NOMO-1 (cell line): ENCODE results near the gene HHAT.
A peak's percentile ranks its signal among the peaks of the same experiment; 100 is the strongest.

Experiments used
- DNase-seq, 2 experiments: peaks; one replicate each; lab custom pipeline; 2025; ENCODE audit not compliant: unreplicated experiment in 2 of 2; lab: John Stamatoyannopoulos, UW

The HHAT gene

GRCh38 chr1:210328746-210329503 is at the start of gene HHAT:
HHAT (plus strand) TSS chr1:210328902; CDS start chr1:210348976, 20,074 bp downstream.
- DNase-seq: peak; percentile 74 to 87

- DNase-seq: no peak
These were observed 48.5 kb upstream of the HHAT start for GRCh38 chr1:210280221-210280620.

DNA sequence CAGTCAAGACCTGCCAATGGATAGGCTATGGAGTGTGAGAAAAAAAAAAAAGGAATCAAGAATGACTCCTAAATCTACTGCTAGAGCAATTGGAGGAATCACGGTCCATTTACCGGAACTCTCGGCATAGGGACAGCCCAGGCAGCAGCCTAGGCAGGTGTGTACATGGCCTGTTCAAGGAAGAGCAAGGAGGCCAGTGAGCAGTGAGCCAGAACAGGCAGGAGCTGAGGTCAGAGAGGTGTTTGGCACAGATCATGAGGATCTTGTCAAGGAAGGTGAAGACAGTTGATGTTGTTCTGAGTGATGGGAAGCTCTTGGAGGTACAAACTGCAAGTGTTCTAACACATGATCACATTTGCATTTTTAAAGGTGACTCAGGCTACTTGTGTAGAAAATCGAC is 40.6 kb upstream of the HHAT start:
- no peak for DNase-seq

GRCh38 chr1:210289248-210289647 is 39.5 kb upstream of the HHAT start:
- no peak for DNase-seq

GRCh38 chr1:210291081-210291764 is 37.5 kb upstream of the HHAT start:
- no peak for DNase-seq

DNA sequence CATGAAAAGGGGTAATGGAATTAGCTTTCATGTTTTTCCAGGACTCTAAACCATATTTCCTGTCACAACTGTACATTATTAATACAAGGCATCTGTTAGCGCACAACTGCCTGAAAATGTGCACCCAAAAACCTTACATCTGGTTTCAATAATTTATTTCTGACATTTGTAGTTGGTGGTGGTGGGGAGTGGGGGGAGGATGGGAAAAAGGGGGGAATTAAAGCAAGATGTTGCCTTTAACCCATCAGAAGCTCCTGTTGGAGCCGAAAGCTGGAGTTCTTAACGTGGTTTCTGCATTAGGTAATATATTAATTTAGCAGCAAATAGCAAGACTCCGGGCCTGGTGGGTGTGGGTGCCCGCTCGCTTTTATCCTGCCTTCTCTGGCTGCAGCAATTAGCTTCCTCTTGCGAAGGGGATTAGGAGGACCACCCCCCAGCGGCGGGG is 36.9 kb upstream of the HHAT start:
- no peak for DNase-seq

DNA sequence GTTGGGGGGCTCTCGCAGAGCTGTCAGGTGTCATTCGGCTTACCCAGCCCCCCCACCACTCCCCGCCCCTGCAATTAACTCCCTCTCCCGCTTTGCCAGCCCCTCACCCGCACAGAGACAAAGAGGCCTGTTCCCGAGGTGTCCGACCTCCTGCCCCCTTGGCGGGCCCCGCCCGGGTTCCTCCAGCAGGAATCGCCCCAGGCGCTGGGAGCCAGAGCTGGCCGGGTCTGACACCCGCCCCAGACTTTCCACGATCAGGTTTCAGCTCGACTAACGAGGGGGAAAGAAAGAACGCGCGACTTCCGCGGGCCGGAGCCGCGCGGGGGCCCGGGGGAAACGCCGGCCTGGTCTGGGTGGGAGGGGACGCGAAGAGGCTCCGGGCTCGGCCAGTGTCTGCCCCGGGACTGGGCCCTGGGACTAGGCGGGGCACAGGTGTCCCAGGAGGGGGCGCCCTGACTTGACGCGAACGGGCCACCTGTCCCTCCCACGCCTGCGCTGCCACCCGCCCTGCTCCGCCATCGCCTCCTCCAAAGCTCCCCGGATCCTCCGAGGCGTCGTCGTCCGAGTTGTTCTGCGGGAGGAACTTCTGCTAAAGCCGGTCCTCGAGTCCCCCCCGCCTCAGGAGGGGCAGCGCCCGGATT is 36.4 kb upstream of the HHAT start:
- DNase-seq: no peak

DNA sequence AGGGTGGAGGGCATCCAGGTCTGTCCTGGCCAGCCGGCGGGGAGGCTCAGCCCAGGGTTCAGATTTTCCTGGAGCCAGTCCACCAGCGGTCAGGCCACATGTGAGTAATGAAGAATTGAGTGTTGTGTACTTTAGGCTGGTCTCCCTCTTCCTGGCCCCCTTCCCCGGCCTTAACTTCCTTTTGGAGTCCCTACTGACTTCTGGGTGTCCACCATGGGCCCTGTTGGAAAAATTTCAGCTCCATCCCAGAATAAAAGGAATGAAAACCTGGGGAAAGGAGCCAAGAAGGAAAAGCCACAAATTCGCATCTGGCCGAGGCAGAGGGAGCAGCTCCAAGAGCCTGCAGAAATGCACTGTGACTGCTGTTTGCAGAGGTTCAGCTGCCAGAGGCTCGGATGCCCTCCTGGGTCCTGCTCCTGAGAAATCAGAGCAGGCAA is 35.5 kb upstream of the HHAT start:
- no peak for DNase-seq

- no peak for DNase-seq
These were observed 33.5 kb upstream of the HHAT start for GRCh38 chr1:210294999-210295745.

DNA sequence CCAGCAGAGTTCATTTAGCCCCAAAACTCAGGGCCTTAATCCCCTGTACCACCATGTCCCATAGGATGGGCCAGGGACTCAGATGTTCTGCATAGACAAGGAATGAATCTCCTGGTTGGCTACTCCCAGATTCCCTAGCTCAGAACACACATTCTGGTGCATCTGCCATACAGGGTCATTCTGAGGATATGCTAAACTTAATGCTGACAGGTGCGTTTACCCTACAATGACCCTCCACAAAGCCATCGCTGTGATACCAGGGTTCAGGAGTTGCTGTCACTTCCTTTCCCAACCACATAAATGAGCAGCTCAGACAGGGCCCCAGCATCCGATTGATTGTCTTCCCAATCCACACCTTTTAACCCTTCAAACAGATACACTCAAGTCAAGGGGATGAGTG is 32.0 kb upstream of the HHAT start:
- DNase-seq: no peak

- no peak for DNase-seq
These were observed 30.4 kb upstream of the HHAT start for GRCh38 chr1:210298296-210298695.

DNA sequence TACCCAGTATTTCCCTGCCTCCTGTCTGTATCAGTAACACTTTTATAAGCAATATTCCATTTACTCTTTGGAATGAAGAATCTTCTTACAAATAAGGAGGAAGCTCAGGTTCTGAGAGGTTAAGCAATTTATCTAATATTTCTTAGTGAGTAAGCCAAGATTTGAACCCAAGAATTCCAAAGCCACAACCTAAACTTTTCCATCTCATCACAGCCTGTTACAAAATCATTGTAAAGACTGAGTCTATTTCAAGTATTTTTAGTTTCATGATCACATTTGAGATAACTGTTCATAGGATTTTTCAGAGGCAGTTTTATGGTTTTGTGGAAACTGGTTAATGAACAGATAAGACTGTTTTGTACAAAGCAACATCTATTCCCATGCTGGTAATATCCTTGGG is 29.8 kb upstream of the HHAT start:
- no peak for DNase-seq

DNA sequence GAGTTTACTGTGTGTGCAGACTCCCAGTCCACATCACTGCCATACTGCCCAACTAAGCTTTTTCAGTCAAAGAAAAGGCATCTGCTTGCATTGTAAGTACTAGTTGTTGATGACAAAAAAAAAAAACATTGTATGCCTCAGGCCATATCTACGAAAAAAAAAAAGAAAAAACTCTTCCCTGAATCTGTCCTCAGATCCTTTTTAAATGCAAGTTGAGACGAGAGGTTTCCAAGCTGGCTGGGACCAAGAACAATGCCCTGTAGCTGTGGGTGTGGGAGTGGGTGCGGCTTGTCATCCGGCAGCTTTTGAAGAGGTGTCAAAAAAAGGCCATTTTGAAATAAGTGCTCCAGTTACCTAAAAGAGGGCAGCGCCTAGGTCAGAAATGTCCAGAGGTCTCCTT is 29.2 kb upstream of the HHAT start:
- no peak for DNase-seq

DNA sequence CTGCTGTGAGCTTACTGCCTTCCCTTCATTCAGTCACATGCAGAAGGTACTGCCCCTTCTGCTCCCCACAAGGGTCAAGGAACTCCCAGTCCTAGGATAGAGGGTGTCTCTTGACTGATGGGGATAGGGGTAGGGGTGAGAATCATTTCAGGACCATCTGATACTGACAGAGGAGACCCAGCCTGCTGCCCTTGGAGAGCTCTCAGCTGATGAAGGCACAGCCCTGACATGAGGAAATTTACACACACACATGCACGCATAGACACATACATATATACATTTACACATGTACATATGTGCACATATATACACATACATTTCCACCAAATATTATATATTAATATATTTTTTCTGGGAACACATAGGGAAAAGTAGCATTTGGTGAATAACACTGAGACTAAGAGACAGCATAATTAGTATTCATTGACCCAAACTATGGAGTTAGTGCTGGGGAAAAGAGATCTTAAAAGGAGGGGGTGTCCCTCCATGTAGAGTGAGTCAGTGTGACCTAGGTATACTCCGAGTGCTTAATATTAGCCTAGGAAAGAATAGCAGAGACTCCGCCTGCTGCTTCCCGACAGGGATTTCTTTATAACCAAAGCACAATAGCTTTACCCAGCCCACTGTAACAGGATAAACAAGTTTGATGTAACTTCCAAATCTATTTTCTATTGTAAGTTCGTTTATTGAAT is 27.6 kb upstream of the HHAT start:
- no peak for DNase-seq

DNA sequence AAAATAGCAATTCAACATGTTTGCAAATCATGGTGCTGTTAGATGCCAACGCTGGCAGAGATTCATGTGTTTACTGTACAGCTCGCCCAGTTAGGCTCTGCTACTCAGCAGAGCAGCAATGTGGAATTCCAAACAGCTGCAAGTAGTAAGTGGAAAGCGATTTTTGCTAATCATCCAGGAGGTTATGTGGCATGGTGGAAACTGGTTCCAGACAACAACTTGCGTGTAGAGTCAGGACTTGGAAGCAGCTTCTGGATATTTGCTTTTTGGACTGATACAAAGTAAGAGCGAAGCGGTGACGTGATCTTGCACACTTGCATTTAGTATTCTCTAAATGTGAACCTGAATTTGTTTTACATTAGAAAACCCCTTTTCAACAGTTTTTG is 27.1 kb upstream of the HHAT start:
- no peak for DNase-seq

DNA sequence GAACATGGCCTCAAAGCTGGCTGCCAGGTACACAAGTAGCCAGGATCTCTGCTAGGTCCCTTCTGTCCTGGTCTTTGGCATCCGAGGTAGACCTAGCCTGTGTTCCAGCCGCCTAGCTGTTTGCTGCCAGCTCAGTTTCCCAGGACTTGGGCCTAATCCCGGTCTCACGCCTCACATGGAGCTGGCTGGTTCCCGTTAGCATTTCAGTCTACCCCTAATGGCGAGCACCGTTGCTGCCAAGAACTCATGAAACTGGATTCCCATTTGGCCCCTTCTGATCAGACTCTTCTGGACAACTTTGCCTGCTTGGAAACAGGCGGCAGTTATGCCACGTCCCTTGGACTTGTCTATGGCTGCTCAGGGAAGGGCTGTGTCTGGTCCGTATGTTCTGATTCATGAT is 26.2 kb upstream of the HHAT start:
- no peak for DNase-seq

DNA sequence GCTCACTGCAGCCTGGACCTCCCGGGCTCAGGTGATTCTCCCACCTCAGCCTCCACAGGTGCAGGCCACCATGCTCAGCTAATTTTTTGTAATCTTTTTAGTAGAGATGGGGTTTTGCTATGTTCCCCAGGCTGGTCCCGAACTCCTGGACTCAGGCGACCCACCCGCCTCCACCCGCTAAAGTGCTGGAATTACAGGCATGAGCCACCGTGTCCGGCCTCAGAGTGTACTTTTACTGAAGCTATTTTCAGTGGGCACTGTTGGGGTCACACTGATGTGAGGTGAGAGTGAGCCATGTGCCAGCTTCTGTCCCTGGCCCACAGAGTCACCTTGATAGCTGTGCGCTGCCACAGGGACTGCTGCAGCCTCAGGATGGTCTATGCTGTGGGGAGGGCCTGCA is 25.3 kb upstream of the HHAT start:
- DNase-seq: no peak

DNA sequence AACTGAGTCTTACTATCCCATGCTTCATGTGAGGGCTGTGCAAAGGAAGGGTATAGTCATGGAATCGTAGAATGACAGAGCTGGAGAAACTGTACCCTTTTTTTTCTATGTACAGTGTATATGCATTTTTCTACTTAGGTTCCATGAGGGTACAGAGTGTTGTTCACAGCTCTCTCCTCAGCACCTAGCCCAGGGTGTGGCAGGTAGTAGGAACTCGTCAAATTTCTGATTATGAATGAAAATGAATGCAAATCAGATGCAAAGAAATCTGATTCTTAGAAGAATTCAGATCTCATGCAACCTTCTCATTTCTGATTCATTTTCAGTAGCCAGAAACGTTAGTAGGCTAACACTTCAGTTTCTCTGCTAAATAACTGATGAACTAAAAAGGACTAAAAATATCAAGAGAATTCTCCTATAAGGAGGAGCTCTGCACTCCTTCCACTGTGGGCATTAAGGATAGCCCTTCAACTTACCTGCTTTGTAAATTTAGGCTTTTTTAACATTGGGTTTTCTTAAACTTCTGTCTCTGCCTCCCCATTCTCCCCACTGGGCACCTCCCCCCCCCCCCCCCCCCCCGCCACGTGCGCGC is 18.0 kb upstream of the HHAT start:
- DNase-seq: no peak

DNA sequence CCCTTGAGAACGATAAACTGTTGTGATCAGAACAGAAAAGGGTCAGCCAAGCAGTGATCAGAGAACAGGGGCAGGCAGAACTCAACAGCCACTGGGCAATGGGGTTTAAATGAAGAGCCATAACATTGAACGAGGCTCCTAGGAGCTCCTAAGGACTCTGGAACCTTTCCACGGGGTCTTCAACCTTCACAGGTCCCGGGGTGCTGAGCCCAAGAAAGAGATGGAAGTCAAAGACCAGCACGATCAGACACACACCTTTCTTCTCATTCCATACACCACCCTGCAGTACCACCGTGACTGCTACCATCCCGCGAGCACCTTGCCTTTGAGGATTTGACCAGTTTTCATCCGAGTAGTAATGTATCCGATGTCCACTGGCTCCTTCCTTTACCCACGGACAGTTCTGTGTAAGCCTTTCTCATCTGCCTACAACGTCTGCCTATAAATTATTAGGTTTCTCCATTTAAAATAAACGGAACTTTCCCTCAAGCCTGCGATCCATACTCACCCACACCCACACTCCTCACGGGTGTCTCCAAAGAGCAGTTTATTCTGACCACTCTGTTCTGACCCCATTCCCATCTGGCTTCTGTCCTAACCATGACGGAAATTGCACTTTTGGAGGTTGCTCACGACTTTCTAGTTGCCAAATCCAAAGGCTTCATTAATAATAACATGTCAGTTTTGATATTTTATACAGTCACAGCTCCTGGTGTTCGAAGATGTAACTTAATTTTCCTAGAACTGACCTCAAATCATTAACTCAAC is 16.8 kb upstream of the HHAT start:
- no peak for DNase-seq
